GM13976 (cell line): Measurements from ENCODE around the gene GJB6.

ENCODE experiments used
- DNase-seq: peaks from one replicate; pipeline ENCODE4 v3.0.0; 2012; ENCODE audit warnings: low spot score
- CTCF ChIP-seq: IDR thresholded peaks from 2 replicates; pipeline ENCODE4 v1.5.1; 2012; ENCODE audit warnings: borderline replicate concordance, mild to moderate bottlenecking; ENCODE audit not compliant: insufficient read depth; ENCODE audit errors: extremely low read depth, missing control alignments, control extremely low read depth
- in situ Hi-C: fragments of 300-500 bp; cut with MboI; formaldehyde crosslinking; loops from one replicate; pipeline ENCODE4 v1.12.0; 2022; ENCODE audit warnings: low sequenced_read_pairs, mixed read lengths, inconsistent platforms; ENCODE audit not compliant: unreplicated experiment

GJB6 gene

GRCh38 chr13:20249913-20250312, 17.8 kb upstream of the GJB6 start:
- no peak for TF ChIP-seq CTCF
- no peak for DNase-seq
- in situ Hi-C loops = no loop called here

- in situ Hi-C loops = no loop called here
- TF ChIP-seq CTCF = no peak
- no peak for DNase-seq
Measured at GRCh38 chr13:20247963-20248362, 15.8 kb upstream of the GJB6 start.

- in situ Hi-C loops = no loop called here
- no peak for TF ChIP-seq CTCF
- no peak for DNase-seq
Measured at GRCh38 chr13:20247403-20247802, 15.3 kb upstream of the GJB6 start.

DNA sequence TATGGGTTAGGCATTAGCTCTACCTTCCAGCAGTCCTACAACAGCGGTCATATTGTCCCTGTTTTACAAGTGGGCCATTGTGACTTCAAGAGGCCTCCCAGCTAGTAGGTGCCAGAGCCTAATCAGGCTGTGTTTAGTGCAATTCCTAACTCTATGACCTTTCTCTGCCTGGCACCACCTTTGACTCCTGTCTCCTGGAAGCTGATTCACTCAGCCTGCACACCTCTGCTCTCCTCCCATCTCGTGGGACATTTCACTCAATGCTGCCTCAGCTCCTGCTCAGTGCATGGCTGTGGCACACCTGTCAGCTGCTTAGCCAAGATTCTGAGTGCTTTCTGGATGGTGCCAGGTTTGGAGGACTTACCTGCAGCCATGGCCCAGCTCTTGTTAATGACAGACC, 9.5 kb upstream of the GJB6 start:
- DNase-seq = no peak
- in situ Hi-C loops = no loop called here
- no peak for TF ChIP-seq CTCF

- no peak for TF ChIP-seq CTCF
- in situ Hi-C loops = no loop called here
- DNase-seq = no peak
Measured at GRCh38 chr13:20239748-20240147, 7.6 kb upstream of the GJB6 start.

GRCh38 chr13:20232556-20233277, 598 bp upstream of the GJB6 start:
- no peak for DNase-seq
- no peak for TF ChIP-seq CTCF
- in situ Hi-C loops = no loop called here
